A673 (cell line): Measurements from ENCODE around the gene CARD9. TPM values are rescaled to one million over a fixed set of nuclear protein-coding genes. Genes with fewer than 3 reads are reported as not detected.

Experiments
- BruUV-seq: library from RNA; stranded (reverse); fragments of 400-500 nt; replicated peaks from 2 replicates; lab custom pipeline; 2021; lab: Mats Ljungman, UMichigan
- CTCF ChIA-PET: fragments of 300-600 bp; sonication (Branson Sonifier 250); formaldehyde crosslinking; loops from one replicate; lab custom pipeline; 2022; ENCODE audit warnings: antibody characterized with exemption; lab: Charles Lee
- POLR2A ChIA-PET: fragments of 300-600 bp; sonication (Branson Sonifier 250); formaldehyde crosslinking; loops from one replicate; lab custom pipeline; 2022; ENCODE audit warnings: antibody characterized with exemption; ENCODE audit not compliant: low non-redundant PET; lab: Charles Lee
- DNase-seq: peaks from one replicate; pipeline ENCODE4 v3.0.0-alpha.2; 2015; ENCODE audit warnings: low spot score
- H3K27ac ChIP-seq: fragments of 200-600 bp; sonication (generic); 2 replicates; pipeline ENCODE4 v1.5.1; 2016; ENCODE audit warnings: mixed run types, low read depth, mild to moderate bottlenecking, mixed read lengths, antibody characterized with exemption, low read length; ENCODE audit not compliant: poor library complexity, severe bottlenecking
- H3K27me3 ChIP-seq: fragments of 200-600 bp; sonication (generic); replicated peaks from 2 replicates; pipeline ENCODE4 v1.6.1; 2017; ENCODE audit warnings: mixed run types, low read depth, mild to moderate bottlenecking, mixed read lengths, antibody characterized with exemption, low read length; ENCODE audit not compliant: insufficient read depth, poor library complexity
- H3K36me3 ChIP-seq: fragments of 200-600 bp; sonication (generic); 2 replicates; pipeline ENCODE4 v1.6.1; 2016; ENCODE audit warnings: mixed run types, mild to moderate bottlenecking, mixed read lengths, antibody characterized with exemption, low read length; ENCODE audit not compliant: insufficient read depth, poor library complexity, severe bottlenecking
- H3K4me1 ChIP-seq: fragments of 200-600 bp; sonication (generic); 2 replicates; pipeline ENCODE4 v1.6.1; 2017; ENCODE audit warnings: mixed run types, mild to moderate bottlenecking, mixed read lengths, antibody characterized with exemption, low read length; ENCODE audit not compliant: insufficient read depth, poor library complexity, severe bottlenecking
- H3K4me3 ChIP-seq: fragments of 200-600 bp; sonication (generic); 2 replicates; pipeline ENCODE4 v1.5.1; 2016; ENCODE audit warnings: low read depth, mixed run types, mild to moderate bottlenecking, mixed read lengths, low read length; ENCODE audit not compliant: poor library complexity, severe bottlenecking
- H3K9me3 ChIP-seq: fragments of 200-600 bp; sonication (generic); 2 replicates; pipeline ENCODE4 v1.6.1; 2016; ENCODE audit warnings: mixed run types, low read depth, mild to moderate bottlenecking, mixed read lengths, antibody characterized with exemption, low read length; ENCODE audit not compliant: poor library complexity, severe bottlenecking
- EZH2 ChIP-seq: fragments of 200-600 bp; sonication (generic); IDR thresholded peaks from 2 replicates; pipeline ENCODE4 v1.6.1; 2017; ENCODE audit warnings: borderline replicate concordance, low read depth, mild to moderate bottlenecking, mixed read lengths, antibody characterized with exemption, low read length; ENCODE audit not compliant: poor library complexity, severe bottlenecking
- intact Hi-C: fragments of 100-400 bp; cut with micrococcal nuclease; formaldehyde crosslinking; loops from one replicate; pipeline ENCODE4 v1.10.0; 2022; ENCODE audit not compliant: unreplicated experiment
- total RNA-seq: library from RNA; stranded (reverse); gene quantifications from 2 replicates; pipeline ENCODE4 v1.2.3, GENCODE V29; 2021
- TF ChIP-seq, protein P1 (sequence below): fragments of 300-800, 200-600 bp; sonication (generic); conservative IDR thresholded peaks from 2 replicates; pipeline ENCODE4 v1.5.1; 2017; ENCODE audit warnings: low read depth, mild to moderate bottlenecking, antibody characterized with exemption, low read length, moderate library complexity, mixed read lengths

The CARD9 gene
- total RNA-seq, 1 experiment from 2014 or later = 5.4 TPM

DNA sequence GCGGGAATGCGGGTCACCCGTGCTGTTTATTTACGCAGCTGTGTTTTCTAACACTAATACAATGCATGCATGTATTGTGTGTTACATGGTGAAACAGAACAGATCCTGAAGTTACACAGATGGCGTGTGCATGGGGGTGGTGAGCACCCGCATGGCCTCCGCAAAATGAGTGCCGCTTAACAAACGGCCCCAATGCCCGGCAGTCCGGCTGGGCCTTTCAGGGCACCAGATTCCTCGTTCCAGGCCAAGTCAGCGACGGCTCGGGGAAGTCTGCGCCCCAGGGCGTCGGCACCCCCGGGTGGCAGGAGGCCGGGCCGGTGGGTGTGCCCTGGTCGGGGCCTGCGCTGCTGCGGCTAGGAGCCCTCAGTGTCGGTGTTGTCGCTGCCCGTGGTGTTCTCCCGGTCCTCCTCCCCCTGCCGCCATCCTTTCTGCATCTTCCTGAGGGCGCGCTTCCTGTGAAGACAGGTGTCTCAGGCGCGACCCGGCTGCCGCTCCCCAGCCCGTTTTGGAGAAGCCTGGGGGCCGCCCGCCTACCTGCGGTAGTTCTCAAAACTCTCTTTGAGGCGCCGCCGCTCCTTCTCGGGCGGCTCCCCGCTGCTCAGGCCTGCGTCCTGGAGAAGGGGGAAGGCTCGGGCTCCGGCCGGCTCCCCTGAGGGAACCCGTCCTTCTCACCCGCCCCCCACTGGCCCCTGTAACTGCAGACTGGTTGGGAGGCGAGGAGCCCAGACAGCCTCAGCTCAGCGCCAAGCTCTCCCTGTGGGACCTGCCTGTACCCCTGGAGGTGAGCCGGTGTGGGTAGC, 9.3 kb downstream of the CARD9 start:
- POLR2A ChIA-PET = no interaction called here
- Histone ChIP-seq H3K4me1 (peaks cover 5% of the 10 kb centered on the region), H3K27ac (no peak overlapping the region), H3K36me3 (no peaks in the 10 kb centered on the region), H3K27me3 (no peaks in the 10 kb centered on the region), H3K4me3 (peak overlapping the region; percentile 97), H3K9me3 (no peaks in the 10 kb centered on the region)
- TF ChIP-seq, protein P1, sequence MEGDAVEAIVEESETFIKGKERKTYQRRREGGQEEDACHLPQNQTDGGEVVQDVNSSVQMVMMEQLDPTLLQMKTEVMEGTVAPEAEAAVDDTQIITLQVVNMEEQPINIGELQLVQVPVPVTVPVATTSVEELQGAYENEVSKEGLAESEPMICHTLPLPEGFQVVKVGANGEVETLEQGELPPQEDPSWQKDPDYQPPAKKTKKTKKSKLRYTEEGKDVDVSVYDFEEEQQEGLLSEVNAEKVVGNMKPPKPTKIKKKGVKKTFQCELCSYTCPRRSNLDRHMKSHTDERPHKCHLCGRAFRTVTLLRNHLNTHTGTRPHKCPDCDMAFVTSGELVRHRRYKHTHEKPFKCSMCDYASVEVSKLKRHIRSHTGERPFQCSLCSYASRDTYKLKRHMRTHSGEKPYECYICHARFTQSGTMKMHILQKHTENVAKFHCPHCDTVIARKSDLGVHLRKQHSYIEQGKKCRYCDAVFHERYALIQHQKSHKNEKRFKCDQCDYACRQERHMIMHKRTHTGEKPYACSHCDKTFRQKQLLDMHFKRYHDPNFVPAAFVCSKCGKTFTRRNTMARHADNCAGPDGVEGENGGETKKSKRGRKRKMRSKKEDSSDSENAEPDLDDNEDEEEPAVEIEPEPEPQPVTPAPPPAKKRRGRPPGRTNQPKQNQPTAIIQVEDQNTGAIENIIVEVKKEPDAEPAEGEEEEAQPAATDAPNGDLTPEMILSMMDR = no peak
- TF ChIP-seq EZH2 = no peak
- CTCF ChIA-PET = interaction anchor here (1.3 kb wide), 1 partner anchor 52 kb away, joined by 3 read pairs; no protein-coding TSS in a partner anchor
- TSS peak; percentile 44 for BruUV-seq
- DNase-seq = no peak
- intact Hi-C loops = no loop called here

DNA sequence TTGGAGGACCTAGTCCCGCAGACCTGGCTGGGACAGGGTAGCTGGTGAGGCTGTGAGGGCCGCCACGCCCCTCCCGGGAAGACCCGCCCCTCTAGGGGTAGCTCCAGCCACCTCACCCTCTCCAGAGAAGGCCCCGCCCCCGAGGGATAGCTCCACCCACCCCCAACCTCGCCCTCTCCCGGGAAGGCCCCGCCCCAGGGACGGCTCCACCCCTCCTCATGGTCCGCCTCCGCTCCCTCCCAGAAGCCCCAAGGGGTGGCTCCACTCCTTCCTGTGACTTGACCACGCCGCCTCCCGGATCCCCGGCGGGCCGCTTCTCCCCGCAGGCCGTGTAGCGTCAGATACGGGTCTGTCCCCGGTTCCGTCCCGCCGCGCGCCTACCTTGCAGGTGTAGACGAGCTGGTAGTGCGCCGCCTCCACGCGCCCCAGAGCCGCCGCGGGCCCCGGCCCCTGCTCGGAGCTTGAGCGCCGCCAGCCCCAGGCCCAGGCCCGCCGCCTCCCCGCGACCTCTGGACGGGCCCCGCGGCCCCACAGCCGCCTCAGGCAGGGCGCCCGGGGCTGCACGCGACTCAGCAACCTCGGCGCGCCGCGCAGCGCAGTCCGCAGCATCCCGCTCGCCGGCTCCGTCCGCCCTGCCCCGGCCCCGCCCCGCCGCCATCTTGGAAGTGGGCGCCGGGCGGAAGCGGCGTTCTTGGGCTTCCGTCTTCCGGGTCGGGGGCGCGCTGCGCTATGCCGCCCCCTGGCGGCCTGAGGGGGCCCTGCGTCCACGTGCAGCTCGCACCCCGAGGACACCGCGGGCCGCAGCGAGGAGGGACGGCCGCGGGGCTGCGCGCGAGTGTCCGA, 10.1 kb downstream of the CARD9 start, which contains the start of gene DNLZ:
DNLZ (minus strand) TSS at position 639 of the 843 bp plus-strand sequence; CDS start at position 609, 30 bp downstream.
- BruUV-seq = TSS peak; percentile 45
- peak within 1 kb of the TSS; percentile 97 for H3K4me3 ChIP-seq
- DNase-seq = peak; percentile 96
- TF ChIP-seq, protein P1 = peak; percentile 81
- TF ChIP-seq EZH2 = no peak
- H3K9me3 ChIP-seq = no peaks in the 10 kb centered on the region
- peaks cover 5% of the 10 kb centered on the region for H3K4me1 ChIP-seq
- H3K27ac ChIP-seq = peak within 1 kb of the TSS; percentile 94
- intact Hi-C loops = no loop called here
- H3K27me3 ChIP-seq = no peaks in the 10 kb centered on the region
- no peaks in the 10 kb centered on the region for H3K36me3 ChIP-seq
- POLR2A ChIA-PET = interaction anchor here (0.5 to 0.7 kb wide), 4 partner anchors 158 to 1006 kb away, joined by 3 to 4 read pairs (median 4); no protein-coding TSS in a partner anchor
- CTCF ChIA-PET = interaction anchor here (0.5 to 1.3 kb wide), 4 partner anchors 45 to 760 kb away, joined by 3 to 5 read pairs (median 3); no protein-coding TSS in a partner anchor

DNA sequence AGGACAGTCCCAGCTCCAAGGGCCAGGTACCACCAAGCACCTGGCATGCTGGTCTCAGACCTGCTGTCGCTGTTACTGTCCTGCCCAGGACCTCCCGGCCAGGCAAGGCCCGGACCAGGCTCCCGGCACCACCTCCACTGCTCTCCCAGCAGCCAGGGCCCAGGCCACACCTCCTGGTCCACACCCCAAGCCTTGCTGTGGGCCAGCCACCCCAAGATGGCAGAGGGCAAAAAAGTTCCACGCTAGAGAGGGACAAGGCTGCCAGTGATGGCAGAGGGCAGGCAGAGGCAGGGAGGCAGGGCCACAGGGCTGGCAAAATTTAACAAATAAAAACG, 11.1 kb downstream of the CARD9 start:
- DNase-seq = no peak
- no peaks in the 10 kb centered on the region for H3K9me3 ChIP-seq
- H3K4me3 ChIP-seq = no peak overlapping the region
- ChIA-PET CTCF (interaction anchor here (0.6 to 1.3 kb wide), 2 partner anchors 45 to 50 kb away, joined by 3 read pairs; no protein-coding TSS in a partner anchor), POLR2A (interaction anchor here (0.5 to 0.6 kb wide), 3 partner anchors 159 to 1005 kb away, joined by 3 to 4 read pairs (median 4); no protein-coding TSS in a partner anchor)
- intact Hi-C loops = no loop called here
- no peaks in the 10 kb centered on the region for H3K27me3 ChIP-seq
- TF ChIP-seq EZH2 = no peak
- TF ChIP-seq, protein P1 = no peak
- peaks cover 5% of the 10 kb centered on the region for H3K4me1 ChIP-seq
- no peak overlapping the region for H3K27ac ChIP-seq
- no TSS peak for BruUV-seq
- H3K36me3 ChIP-seq = no peaks in the 10 kb centered on the region
